ENCODE measurements around the gene SARDH.
"Not testable (repeated sequence)": the region's sequence is repeated elsewhere in the genome, so short reads cannot be mapped to it uniquely, and the experiment has no call there.

The SARDH gene

GRCh38 chr9:133641861-133642595, 96.1 kb downstream of the SARDH start:
- no peak for DNase-seq

DNA sequence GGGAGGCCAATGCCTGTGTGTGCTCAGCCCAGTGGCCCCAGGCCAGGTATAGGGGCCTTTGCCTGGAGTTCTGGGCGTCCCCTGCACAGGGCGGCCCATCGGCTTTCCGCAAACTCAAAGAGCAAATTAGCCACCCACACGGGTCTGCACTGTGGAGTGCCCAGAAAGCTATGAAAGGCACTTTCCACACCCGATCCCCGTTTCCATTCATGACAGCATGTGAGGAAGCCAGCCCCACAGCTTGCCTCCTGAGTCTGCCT, 96.8 kb downstream of the SARDH start:
- DNase-seq, result no peak

GRCh38 chr9:133640580-133641395, 97.4 kb downstream of the SARDH start:
- DNase-seq, result no peak

DNA sequence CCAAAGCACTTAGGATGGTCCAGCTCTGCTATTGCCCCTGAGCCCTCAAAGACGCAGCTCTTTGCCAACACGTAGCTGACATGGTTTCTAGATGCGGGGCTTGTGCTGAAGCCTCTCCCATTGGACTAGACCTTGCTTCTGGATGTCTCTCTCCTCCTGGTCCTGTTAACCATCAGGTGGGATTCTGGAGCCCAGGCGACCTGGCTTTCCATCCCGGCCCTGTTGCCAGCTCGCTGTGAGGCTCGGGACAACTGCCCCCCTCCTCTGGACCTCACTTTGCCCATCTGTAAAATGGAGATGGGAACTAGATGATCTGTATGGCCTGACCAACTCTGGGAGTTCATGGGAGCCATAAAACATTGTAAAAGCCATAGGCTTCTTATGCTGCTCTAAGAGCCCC, 98.0 kb downstream of the SARDH start:
- no peak for DNase-seq

GRCh38 chr9:133639613-133640012, 98.5 kb downstream of the SARDH start:
- no peak for DNase-seq

DNA sequence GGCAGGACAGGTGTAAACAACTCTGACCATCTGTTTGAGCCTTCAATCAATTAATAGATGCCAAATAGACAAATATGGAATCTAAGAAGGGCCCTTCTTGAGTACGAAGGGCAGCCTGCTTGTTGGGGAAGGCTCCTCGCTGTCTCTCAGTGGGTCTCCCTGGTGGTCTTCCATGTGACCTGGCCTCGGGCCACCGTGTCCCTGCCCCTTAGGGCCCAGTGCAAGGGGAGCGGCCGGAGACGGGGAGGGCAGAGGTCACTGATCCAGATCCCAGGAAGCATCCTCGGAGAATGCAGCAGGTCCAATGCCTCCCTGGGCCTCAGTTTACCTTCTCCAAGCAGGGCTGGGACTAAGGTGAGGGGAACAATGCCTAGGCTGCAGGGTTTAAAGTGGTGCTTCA, 99.4 kb downstream of the SARDH start:
- DNase-seq, result no peak

- no peak for DNase-seq
These were observed 100.1 kb downstream of the SARDH start for GRCh38 chr9:133638076-133638475.

DNA sequence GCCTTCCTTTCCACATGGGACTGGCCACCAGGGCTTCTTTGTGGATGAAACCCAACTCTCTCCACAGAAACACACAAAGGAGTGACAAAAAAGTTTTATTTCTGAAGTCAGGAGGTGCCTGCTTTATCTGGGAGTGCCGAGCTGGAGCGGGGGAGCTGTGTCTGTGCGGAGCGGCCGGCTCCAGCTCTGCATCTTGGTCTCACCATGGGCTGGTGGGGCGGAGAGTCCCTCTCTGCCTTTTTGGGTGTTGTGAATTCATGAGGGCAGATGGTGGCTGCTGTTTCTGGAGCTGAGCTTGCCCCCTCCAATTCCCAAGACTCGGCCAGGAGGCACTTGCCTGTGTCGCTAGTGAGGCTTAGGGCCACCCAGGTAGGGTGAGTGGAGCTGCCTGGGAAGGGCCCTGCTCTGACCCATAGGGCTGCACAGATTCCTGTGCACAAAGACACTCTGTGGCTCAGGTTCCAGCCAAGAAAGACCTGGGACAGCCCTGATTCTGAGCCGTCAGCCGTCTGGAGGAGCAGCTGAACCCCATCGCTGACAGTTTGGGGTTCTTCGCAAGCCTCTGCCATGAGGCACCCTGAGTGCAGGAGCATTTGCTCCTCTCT, 100.6 kb downstream of the SARDH start:
- no peak for DNase-seq

DNA sequence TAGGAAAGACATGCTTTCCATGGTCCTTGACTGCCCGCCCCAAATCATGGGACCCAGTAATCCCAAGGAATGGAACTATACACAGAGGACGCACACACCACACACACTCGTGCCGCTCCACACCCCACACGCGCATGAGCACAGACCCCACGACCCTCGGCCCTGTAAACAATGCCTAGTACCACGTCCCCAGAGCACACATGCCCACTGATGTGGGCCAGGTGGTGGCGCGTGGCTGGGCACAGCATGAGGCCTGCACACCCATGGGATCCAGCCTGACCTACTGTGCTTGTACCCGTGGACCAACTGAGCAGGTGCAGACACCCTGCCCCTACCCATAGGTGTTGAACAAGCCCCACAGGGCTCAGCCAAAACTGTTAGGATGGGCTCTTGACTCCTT, 101.2 kb downstream of the SARDH start:
- DNase-seq, result no peak

- no peak for DNase-seq
These were observed 102.3 kb downstream of the SARDH start, which contains the start of gene DBH for GRCh38 chr9:133635533-133636531. Gene DBH (plus strand): TSS chr9:133636363. CDS start chr9:133636372, 9 bp downstream.

- no peak for DNase-seq
These were observed 103.1 kb downstream of the SARDH start for GRCh38 chr9:133635098-133635497.

GRCh38 chr9:133634081-133634691, 104.0 kb downstream of the SARDH start:
- no peak for DNase-seq

DNA sequence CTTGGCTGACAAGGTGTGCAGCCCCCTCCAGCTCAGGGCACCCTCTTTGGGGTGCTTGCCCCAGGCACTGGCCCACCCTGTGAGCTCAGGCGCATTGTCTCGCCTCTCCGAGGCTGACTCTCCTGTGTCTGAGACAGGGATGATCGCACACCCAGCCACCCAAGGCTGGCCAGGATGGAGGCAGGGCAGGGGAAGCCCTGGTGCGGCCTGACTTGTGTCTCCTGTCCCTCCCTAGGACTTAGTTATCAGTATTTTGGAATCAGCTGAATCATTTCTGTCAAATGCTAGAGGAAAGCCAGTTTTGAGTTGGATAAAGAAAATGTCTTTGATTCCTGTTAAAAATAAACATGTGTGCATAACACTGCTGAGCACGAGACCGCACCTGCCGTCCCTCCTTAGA, 104.5 kb downstream of the SARDH start:
- DNase-seq, result no peak

- DNase-seq, result no peak
These were observed 105.1 kb downstream of the SARDH start for GRCh38 chr9:133632806-133633680.

GRCh38 chr9:133631111-133631510, 107.0 kb downstream of the SARDH start:
- DNase-seq, result no peak

GRCh38 chr9:133629221-133630110, 108.7 kb downstream of the SARDH start:
- no peak for DNase-seq

DNA sequence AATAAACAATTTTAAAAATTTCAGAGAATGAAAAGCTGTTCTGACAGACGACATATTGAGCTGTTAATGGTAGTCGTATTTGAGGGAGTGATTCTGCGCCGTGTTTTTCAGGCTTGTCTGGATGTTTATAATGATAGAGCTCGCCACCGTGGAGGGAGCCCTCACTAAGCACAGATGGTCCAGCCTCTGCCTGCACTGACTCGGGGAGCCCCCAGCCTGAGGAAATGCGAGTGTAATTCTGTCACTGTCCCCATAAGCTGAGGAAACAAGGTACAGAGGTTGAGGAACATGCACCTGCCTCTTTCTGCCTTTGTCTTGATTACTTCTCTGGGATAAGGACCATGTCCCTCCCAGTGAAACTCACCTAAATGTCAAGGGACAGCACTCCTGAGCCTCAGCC, 109.4 kb downstream of the SARDH start:
- no peak for DNase-seq

DNA sequence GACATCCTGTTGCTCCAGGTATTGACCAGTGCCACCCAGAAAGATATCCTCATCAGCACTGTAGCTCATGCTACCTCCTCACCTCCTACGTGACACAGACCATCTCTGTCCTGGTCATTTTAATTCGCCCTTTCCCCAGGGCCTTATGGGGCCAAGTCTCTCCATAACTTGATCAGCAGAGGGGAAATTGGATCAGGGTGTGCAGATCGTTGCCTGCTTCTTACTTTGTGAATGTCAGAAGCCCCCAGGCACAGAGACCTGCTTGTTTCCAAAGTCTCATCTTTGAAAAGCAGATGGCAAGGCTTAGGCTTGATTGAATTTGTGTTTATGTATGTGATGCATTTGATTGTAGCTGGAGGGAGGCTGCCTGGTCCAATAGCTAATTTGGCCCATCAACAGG, 110.8 kb downstream of the SARDH start:
- DNase-seq, result no peak

DNA sequence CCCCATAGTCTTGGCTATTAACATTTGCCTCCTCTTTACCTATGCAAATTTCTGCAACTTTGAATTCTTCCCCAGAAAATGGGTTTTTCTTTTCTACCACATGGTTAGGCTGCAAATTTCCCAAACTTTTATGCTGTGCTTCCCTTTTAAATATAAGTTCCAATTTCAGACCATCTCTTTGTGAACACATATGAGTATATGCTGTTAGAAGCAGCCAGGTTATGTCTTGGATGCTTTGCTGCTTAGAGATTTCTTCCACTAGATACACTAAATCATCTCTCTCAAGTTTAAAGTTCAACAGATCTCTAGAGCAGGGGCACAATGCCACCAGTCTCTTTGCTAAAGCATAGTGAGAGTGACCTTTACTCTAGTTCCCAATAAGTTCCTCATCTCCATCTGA, 112.1 kb downstream of the SARDH start:
- DNase-seq, result not testable (repeated sequence)

- DNase-seq, result no peak
These were observed 115.6 kb downstream of the SARDH start for GRCh38 chr9:133622555-133622954.
